HepG2 (cell line): ENCODE results near the gene BDP1. TPM values are rescaled to one million over a fixed set of nuclear protein-coding genes. Genes with fewer than 3 reads are reported as not detected.
A peak's percentile ranks its signal among the peaks of the same experiment; 100 is the strongest.

ENCODE experiments used
- BHLHE40 ChIP-seq: IDR thresholded peaks from 2 replicates; pipeline ENCODE4 v1.6.1; 2011; ENCODE audit warnings: low read length, improper control_type of control experiment
- CERS6 ChIP-seq: sonication (generic); formaldehyde crosslinking; IDR thresholded peaks from 2 replicates; pipeline ENCODE4 v1.5.0; 2020; ENCODE audit warnings: missing genetic modification reagents
- GRHL1 ChIP-seq: sonication (generic); formaldehyde crosslinking; conservative IDR thresholded peaks from 2 replicates; pipeline ENCODE4 v1.8.0; 2022; ENCODE audit warnings: missing genetic modification reagents
- HMGA1 ChIP-seq: sonication (generic); formaldehyde crosslinking; conservative IDR thresholded peaks from 2 replicates; pipeline ENCODE4 v1.4.0; 2020; ENCODE audit warnings: missing genetic modification reagents
- HNRNPH1 ChIP-seq: fragments of 200-400 bp; formaldehyde crosslinking; optimal IDR thresholded peaks from 2 replicates; pipeline ENCODE3; 2017; ENCODE audit warnings: mild to moderate bottlenecking, low read depth, low read length
- IRX3 ChIP-seq: sonication (generic); formaldehyde crosslinking; IDR thresholded peaks from 2 replicates; pipeline ENCODE4 v1.8.1; 2023; ENCODE audit warnings: mild to moderate bottlenecking, low read depth, missing genetic modification reagents, borderline replicate concordance
- MAFF ChIP-seq: IDR thresholded peaks from 2 replicates; pipeline ENCODE4 v1.6.1; 2011; ENCODE audit warnings: low read depth, low read length, improper control_type of control experiment
- MED1 ChIP-seq: sonication (generic); formaldehyde crosslinking; IDR thresholded peaks from 2 replicates; pipeline ENCODE4 v1.4.0; 2020; ENCODE audit warnings: missing genetic modification reagents
- NFYC ChIP-seq: IDR thresholded peaks from 2 replicates; pipeline ENCODE4 v1.6.1; 2016; ENCODE audit warnings: missing genetic modification reagents, missing compliant biosample characterization
- THYN1 ChIP-seq: sonication (generic); formaldehyde crosslinking; IDR thresholded peaks from 2 replicates; pipeline ENCODE4 v1.8.1; 2023; ENCODE audit warnings: low read depth, mild to moderate bottlenecking, moderate library complexity, missing genetic modification reagents, borderline replicate concordance
- ZNF20 ChIP-seq: sonication (generic); formaldehyde crosslinking; IDR thresholded peaks from 2 replicates; pipeline ENCODE4 v1.4.0; 2020; ENCODE audit warnings: mild to moderate bottlenecking, moderate library complexity, missing genetic modification reagents
- ZNF329 ChIP-seq: sonication (generic); formaldehyde crosslinking; IDR thresholded peaks from 2 replicates; pipeline ENCODE4 v1.9.0; 2021; ENCODE audit warnings: low read depth, mild to moderate bottlenecking, missing genetic modification reagents
- ZNF775 ChIP-seq: sonication (generic); formaldehyde crosslinking; IDR thresholded peaks from 2 replicates; pipeline ENCODE4 v1.4.0; 2020; ENCODE audit warnings: missing genetic modification reagents, mild to moderate bottlenecking, moderate library complexity, borderline replicate concordance
- ZNF891 ChIP-seq: sonication (generic); formaldehyde crosslinking; IDR thresholded peaks from 2 replicates; pipeline ENCODE4 v1.5.0; 2020; ENCODE audit warnings: mild to moderate bottlenecking, missing genetic modification reagents
- ZSCAN22 ChIP-seq: sonication (generic); formaldehyde crosslinking; IDR thresholded peaks from 2 replicates; pipeline ENCODE4 v1.4.0; 2020; ENCODE audit warnings: mild to moderate bottlenecking, missing genetic modification reagents
- ZSCAN9 ChIP-seq: IDR thresholded peaks from 2 replicates; pipeline ENCODE4 v1.6.1; 2016; ENCODE audit warnings: borderline replicate concordance
- polyA plus RNA-seq, 8 experiments: library from polyadenylated mRNA; depleted of rRNA in 3 of 8; stranded (reverse) in 7 of 8; unstranded in 1 of 8; fragments of >200 nt; fragmentation: Illumina TruSeq in 4 of 8; extraction: Trizol in 4 of 8; gene quantifications; 2 replicates each; pipeline versions ENCODE4 v1.2.1 to v1.2.3, GENCODE V29; 2011 to 2016; ENCODE audit warnings: low read depth in 4 of 8, missing spikeins in 1 of 8, mixed read lengths in 1 of 8; ENCODE audit not compliant: insufficient read depth in 1 of 8
- total RNA-seq, 5 experiments: library from RNA; depleted of rRNA; stranded (reverse); fragments of >200 nt; fragmentation: Illumina TruSeq; extraction: Trizol; gene quantifications; 2 replicates each; pipeline ENCODE4 v1.2.3, GENCODE V29; 2016; ENCODE audit warnings: low read depth in 1 of 5
- TF ChIP-seq, protein P1 (sequence below): sonication (generic); formaldehyde crosslinking; IDR thresholded peaks from 2 replicates; pipeline ENCODE4 v1.5.1; 2020; ENCODE audit warnings: mild to moderate bottlenecking, missing genetic modification reagents, moderate library complexity
- TF ChIP-seq, protein P2 (sequence below): sonication (generic); formaldehyde crosslinking; IDR thresholded peaks from 2 replicates; pipeline ENCODE4 v1.4.0; 2020; ENCODE audit warnings: mild to moderate bottlenecking, low read depth, missing genetic modification reagents

The BDP1 gene
- total and polyA plus RNA-seq, 2 of the 13 experiments (the other 11 are each of a cell fraction or from before 2014, with no cell fraction given): 10.2 to 22.4 TPM

DNA sequence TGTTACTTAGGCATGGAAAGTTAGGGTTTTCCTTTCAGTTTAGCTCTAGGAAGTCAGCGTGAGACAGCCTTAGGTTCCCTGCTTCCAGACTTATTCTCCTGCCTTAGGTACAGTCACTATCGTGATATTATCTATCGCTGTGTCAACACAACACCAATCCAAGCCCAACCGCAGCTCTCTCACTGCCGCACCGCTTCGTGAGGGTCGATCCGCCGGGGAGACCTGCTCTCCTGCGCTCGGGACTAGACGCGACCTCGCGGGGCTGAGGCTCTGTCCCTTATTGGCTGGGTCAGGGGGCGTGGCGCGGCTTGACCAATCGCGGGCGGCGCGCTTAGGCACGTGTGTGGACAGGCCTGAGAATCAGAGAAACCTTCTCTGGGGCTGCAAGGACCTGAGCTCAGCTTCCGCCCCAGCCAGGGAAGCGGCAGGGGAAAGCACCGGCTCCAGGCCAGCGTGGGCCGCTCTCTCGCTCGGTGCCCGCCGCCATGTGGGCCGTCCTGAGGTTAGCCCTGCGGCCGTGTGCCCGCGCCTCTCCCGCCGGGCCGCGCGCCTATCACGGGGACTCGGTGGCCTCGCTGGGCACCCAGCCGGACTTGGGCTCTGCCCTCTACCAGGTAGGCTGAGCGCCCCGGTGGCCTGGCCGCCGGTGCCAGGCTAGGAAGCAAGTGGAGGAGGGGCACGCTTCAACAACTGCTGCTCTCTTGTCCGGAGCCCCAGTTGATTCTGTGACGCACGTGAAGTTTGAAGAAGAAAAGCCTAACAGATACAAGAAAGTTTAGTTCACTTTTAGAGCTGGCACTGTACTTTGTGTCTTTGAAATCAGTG, 131.7 kb downstream of the BDP1 start, which contains the start of gene MCCC2 (continued):
- TF ChIP-seq CERS6 (CRISPR knock-in tag) (no peak), NFYC (CRISPR knock-in tag) (peak; percentile 89), ZNF891 (CRISPR knock-in tag) (peak; percentile 71), ZSCAN22 (CRISPR knock-in tag) (no peak), GRHL1 (CRISPR knock-in tag) (no peak), MED1 (CRISPR knock-in tag) (peak; percentile 61; the same call in 1 of the 2 replicates), HMGA1 (CRISPR knock-in tag) (no peak), MAFF (no peak), ZNF329 (CRISPR knock-in tag) (peak; percentile 78; the same call in 1 of the 2 replicates), ZSCAN9 (CRISPR knock-in tag) (0 out of 2 replicates have a peak, but pooled peaks have one; percentile 17), BHLHE40 (peak; percentile 91), IRX3 (CRISPR knock-in tag) (peak; percentile 69; the same call in 1 of the 2 replicates), ZNF775 (CRISPR knock-in tag) (peak; percentile 79; the same call in 1 of the 2 replicates), HNRNPH1 (no peak), ZNF20 (no peak), THYN1 (no peak)
- TF ChIP-seq, protein P1, sequence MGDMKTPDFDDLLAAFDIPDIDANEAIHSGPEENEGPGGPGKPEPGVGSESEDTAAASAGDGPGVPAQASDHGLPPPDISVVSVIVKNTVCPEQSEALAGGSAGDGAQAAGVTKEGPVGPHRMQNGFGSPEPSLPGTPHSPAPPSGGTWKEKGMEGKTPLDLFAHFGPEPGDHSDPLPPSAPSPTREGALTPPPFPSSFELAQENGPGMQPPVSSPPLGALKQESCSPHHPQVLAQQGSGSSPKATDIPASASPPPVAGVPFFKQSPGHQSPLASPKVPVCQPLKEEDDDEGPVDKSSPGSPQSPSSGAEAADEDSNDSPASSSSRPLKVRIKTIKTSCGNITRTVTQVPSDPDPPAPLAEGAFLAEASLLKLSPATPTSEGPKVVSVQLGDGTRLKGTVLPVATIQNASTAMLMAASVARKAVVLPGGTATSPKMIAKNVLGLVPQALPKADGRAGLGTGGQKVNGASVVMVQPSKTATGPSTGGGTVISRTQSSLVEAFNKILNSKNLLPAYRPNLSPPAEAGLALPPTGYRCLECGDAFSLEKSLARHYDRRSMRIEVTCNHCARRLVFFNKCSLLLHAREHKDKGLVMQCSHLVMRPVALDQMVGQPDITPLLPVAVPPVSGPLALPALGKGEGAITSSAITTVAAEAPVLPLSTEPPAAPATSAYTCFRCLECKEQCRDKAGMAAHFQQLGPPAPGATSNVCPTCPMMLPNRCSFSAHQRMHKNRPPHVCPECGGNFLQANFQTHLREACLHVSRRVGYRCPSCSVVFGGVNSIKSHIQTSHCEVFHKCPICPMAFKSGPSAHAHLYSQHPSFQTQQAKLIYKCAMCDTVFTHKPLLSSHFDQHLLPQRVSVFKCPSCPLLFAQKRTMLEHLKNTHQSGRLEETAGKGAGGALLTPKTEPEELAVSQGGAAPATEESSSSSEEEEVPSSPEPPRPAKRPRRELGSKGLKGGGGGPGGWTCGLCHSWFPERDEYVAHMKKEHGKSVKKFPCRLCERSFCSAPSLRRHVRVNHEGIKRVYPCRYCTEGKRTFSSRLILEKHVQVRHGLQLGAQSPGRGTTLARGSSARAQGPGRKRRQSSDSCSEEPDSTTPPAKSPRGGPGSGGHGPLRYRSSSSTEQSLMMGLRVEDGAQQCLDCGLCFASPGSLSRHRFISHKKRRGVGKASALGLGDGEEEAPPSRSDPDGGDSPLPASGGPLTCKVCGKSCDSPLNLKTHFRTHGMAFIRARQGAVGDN: peak; percentile 97
- TF ChIP-seq, protein P2, sequence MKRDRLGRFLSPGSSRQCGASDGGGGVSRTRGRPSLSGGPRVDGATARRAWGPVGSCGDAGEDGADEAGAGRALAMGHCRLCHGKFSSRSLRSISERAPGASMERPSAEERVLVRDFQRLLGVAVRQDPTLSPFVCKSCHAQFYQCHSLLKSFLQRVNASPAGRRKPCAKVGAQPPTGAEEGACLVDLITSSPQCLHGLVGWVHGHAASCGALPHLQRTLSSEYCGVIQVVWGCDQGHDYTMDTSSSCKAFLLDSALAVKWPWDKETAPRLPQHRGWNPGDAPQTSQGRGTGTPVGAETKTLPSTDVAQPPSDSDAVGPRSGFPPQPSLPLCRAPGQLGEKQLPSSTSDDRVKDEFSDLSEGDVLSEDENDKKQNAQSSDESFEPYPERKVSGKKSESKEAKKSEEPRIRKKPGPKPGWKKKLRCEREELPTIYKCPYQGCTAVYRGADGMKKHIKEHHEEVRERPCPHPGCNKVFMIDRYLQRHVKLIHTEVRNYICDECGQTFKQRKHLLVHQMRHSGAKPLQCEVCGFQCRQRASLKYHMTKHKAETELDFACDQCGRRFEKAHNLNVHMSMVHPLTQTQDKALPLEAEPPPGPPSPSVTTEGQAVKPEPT: peak; percentile 89
